Esophagus squamous epithelium (tissue), 4 donors: ENCODE results near the gene SV2A.

Source experiments
- POLR2A ChIP-seq, 4 donors: fragments of 450-650 bp; IDR thresholded peaks; one replicate each; pipeline ENCODE4 v1.6.1; 2017; ENCODE audit warnings: antibody characterized with exemption in 4 of 4, mild to moderate bottlenecking in 4 of 4, moderate library complexity in 3 of 4
- TF ChIP-seq, protein P1 (sequence below), 6 experiments: fragments of 450-650 bp in 4 of 6; fragments of 200-600 bp in 2 of 6; sonication (generic) in 2 of 6; IDR thresholded peaks; one replicate each; pipeline ENCODE4 v1.5.1; 2016 to 2019; ENCODE audit warnings: antibody characterized with exemption in 6 of 6, mild to moderate bottlenecking in 4 of 6, moderate library complexity in 4 of 6

DNA sequence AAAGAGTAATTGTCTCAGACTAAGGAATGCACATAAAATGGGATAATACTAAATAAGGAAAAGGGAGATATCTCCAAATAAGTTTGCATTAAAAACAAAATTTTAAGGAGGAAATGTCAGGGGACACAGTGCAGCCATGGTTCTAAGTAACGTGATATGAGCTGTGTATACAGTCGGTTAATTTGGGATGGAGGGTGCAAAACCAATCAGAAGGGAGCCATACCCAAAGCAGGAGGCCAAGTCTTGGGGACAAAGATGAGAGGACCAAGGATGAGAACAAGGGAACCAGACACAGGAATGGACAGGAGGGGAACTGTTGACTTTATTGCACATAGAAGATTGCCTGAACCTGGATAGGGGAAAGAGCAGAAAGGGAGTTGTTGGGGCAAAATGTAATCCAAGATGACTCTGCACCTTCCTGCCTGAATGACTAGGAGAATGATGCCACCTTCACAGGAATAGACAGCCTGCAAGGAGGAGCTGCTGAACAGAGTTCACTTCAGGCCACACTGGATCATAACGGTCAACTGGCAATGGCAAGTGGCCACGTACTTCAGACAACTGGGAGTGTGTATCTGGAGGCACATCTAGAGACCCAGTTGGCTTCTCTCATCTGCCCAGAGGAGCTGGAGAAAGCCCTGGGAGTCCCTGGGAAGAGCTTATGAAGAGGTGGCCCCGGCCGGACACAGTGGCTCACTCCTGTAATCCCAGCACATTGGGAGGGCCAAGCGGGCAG, 40.3 kb downstream of the SV2A start:
- TF ChIP-seq, protein P1, sequence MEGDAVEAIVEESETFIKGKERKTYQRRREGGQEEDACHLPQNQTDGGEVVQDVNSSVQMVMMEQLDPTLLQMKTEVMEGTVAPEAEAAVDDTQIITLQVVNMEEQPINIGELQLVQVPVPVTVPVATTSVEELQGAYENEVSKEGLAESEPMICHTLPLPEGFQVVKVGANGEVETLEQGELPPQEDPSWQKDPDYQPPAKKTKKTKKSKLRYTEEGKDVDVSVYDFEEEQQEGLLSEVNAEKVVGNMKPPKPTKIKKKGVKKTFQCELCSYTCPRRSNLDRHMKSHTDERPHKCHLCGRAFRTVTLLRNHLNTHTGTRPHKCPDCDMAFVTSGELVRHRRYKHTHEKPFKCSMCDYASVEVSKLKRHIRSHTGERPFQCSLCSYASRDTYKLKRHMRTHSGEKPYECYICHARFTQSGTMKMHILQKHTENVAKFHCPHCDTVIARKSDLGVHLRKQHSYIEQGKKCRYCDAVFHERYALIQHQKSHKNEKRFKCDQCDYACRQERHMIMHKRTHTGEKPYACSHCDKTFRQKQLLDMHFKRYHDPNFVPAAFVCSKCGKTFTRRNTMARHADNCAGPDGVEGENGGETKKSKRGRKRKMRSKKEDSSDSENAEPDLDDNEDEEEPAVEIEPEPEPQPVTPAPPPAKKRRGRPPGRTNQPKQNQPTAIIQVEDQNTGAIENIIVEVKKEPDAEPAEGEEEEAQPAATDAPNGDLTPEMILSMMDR (IDR thresholded peaks at IDR 0.05) = no peak
- no peak for TF ChIP-seq POLR2A (IDR thresholded peaks at IDR 0.05)
